IgD-negative memory B cell (primary cell): ENCODE results near the gene PTPN9. TPM values are rescaled to one million over a fixed set of nuclear protein-coding genes. Genes with fewer than 3 reads are reported as not detected.
"Not testable (repeated sequence)": the region's sequence is repeated elsewhere in the genome, so short reads cannot be mapped to it uniquely, and the experiment has no call there.

Experiments
- H3K27ac Mint-ChIP-seq, 3 donors: one replicate each; pipeline ENCODE4 v1.8.0; 2020 to 2022; ENCODE audit warnings: mild to moderate bottlenecking in 3 of 3, mixed read lengths in 3 of 3, moderate library complexity in 1 of 3
- H3K27me3 Mint-ChIP-seq: one replicate; pipeline ENCODE4 v1.8.0; 2021; ENCODE audit warnings: mixed read lengths
- H3K36me3 Mint-ChIP-seq: one replicate; pipeline ENCODE4 v1.8.0; 2020; ENCODE audit warnings: mild to moderate bottlenecking, mixed read lengths
- H3K4me1 Mint-ChIP-seq, 3 donors: one replicate each; pipeline ENCODE4 v1.8.0; 2020 to 2022; ENCODE audit warnings: mixed read lengths in 3 of 3, mild to moderate bottlenecking in 1 of 3
- H3K4me3 Mint-ChIP-seq, 4 donors: one replicate each; pipeline ENCODE4 v1.8.0; 2020 to 2022; ENCODE audit warnings: mild to moderate bottlenecking in 4 of 4, mixed read lengths in 4 of 4, moderate library complexity in 3 of 4
- H3K9me3 Mint-ChIP-seq, 3 donors: one replicate each; pipeline ENCODE4 v1.8.0; 2020 to 2021; ENCODE audit warnings: mixed read lengths in 3 of 3, mild to moderate bottlenecking in 1 of 3
- polyA plus RNA-seq: library from polyadenylated mRNA; unstranded; fragments of 300-500 nt; fragmentation: Illumina TruSeq; gene quantifications from one replicate; pipeline ENCODE4 v1.2.3, GENCODE V29; 2021

The PTPN9 gene
- polyA plus RNA-seq, 1 donor from 2014 or later = 13.3 TPM

DNA sequence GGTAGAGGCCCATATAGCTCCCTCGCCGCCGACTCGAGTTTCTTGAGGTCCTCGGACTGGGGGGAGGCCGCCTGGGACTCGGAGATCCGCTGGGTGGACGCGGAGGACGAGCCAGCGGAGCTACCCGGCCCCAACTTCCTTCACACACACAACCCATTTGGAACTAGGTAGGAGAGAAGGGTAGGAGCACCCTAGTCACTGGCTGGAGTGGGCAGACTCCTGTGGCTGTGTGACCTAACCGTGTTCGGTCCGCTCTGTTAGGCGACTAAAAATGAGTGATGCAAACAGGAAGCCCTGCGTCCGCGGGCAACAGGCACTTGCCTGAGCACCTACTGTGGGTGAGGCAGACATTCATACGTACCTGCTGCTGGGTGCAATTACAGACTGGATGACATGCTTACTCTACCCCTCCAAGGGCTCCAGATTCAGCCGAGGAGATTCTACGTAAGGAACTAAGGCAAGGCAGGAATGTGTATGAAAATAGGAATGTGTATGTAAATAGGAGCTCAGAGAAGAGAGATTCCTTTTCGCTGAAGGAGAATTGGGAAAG lies 123.1 kb downstream of the PTPN9 start:
- Mint-ChIP-seq H3K4me3 (peak overlapping the region; percentile 92 to 95 (median 94)), H3K9me3 (no peaks in the 10 kb centered on the region), H3K36me3 (no peaks in the 10 kb centered on the region), H3K4me1 (peaks cover 7 to 18% (median 12%) of the 10 kb centered on the region in 3 donors), H3K27ac (peak overlapping the region; percentile 87 to 96 (median 95)), H3K27me3 (no peaks in the 10 kb centered on the region)

DNA sequence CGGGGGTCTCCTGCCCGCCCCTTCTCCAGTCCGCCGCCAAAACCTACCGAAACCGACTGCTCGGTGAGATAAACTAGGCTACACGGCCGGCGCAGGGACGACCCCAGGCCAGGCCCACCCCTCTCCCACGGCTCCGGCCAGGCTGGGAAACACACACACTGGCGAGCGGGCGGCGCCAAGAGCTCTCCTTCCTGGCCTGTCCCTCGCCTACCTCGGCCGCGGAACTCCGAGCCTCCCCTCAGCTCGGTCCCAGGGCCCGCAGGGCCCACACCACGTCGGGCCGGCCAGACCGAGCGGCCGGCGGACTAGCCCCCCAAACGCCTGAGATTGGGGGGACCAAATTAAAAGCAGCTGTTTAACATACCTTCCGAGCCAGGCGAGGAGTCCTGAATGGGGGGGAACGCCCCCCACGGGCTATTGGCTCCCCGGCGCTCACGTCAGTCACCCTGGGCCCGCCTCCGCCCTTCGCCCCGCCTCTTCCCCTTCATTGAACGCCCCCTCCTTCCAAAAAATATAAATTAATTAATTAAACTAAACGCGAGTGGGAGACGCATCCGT lies 123.6 kb downstream of the PTPN9 start:
- Mint-ChIP-seq H3K36me3 (no peaks in the 10 kb centered on the region), H3K27ac (peak overlapping the region; percentile 87 to 96 (median 95)), H3K4me3 (peak overlapping the region; percentile 92 to 95 (median 94)), H3K9me3 (no peaks in the 10 kb centered on the region), H3K27me3 (no peaks in the 10 kb centered on the region), H3K4me1 (peaks cover 7 to 19% (median 13%) of the 10 kb centered on the region in 3 donors)

DNA sequence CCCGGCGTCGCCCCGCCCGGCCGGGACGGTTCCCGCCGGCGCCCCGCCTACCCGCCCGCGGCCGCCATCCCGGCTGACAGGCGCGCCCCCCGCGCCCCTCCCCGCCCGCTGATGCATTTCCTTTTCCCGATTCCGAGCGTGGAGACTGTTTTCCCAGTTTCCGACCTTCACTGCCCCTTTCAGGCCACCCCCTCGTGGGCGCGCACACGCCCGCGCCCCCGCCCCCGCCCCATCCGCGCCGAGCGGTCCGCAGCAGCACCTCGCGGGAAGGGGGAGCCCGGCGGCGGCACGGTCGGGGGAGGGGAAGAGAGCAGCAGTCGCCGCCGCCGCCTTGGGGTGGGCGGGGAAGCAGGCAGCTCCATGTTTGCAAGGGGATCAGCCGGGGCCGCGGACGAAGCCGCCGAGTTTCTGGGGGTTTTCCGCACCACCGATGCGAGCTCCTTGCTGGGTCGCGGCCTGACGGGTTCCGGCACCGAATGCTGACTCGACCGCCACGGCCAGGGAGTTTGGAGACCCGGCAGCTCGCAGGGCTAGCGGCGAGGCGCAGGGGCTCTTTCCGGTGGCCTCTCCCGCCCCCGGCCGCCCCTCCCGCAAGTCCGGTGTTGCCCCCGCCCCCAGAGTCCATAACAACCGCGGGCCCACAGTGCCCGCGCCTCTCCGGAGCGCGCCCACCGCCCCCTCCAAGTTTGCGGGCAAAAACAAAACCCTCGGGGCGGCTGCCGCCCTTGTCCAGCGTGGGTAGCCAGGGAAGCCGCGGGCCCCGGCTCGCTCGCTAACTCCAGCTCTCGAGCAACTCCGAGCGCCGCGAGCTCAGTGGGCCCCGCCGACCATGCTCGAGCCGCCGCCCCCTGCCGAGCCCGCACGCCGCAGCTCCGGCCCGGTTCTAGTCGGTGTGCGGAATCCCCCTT lies 124.4 kb downstream of the PTPN9 start:
- Mint-ChIP-seq H3K27me3 (no peaks in the 10 kb centered on the region), H3K9me3 (no peaks in the 10 kb centered on the region), H3K27ac (peak overlapping the region; percentile 95 to 98 (median 96))

GRCh38 chr15:75453703-75454470 lies 125.2 kb downstream of the PTPN9 start:
- peak overlapping the region; percentile 89 to 98 (median 96) for H3K4me3 Mint-ChIP-seq
- no peaks in the 10 kb centered on the region for H3K36me3 Mint-ChIP-seq

More for the DNA sequence above, 124.4 kb downstream of the PTPN9 start:
- H3K36me3 Mint-ChIP-seq = no peaks in the 10 kb centered on the region
- peaks cover 14 to 25% (median 20%) of the 10 kb centered on the region in 3 donors for H3K4me1 Mint-ChIP-seq
- H3K4me3 Mint-ChIP-seq = peak overlapping the region; percentile 92 to 95 (median 94)

DNA sequence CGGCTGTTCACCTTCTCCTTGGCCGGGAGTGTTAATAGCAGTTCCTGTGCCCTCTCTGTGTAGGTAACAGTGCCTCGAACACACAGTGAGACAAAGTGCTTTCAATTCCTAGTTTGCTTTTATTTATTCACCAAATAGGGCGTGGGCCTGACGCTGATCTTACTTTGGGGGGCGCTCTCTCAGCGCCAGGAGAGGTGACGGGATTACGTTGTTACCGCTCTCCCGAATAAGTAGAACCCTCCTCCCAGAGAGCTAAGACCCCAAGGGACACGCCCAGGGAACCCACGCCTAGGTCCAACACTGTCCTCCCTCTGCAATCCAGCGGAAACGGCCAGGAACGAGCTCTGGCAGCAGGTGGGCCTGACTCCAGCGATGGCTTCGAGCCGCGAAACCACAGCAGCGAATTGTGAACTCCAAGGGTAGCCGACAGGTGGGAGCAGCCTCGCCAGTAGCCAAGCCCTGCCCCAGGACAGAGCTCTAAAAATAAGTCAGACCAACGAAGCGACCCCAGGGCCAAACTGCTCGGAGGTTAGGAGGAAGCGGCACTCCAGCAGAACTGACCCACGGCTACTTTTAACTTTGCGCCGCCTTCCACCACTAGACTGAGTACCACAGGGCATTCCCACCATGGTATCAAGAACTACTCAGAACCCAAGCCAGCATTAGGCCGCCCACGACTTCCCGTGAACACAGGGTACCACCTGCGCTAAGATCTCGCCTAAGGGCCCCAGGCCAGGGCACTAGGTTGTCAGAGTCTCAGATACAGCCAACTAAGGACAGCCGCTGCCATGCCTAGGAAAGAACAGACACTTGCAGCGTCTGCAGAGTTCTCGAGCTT lies 126.0 kb downstream of the PTPN9 start:
- Mint-ChIP-seq H3K36me3 (no peaks in the 10 kb centered on the region), H3K27ac (peak overlapping the region; percentile 95 to 98 (median 97)), H3K4me1 (peaks cover 24 to 32% (median 31%) of the 10 kb centered on the region in 3 donors), H3K4me3 (peak overlapping the region; percentile 89 to 98 (median 96)), H3K9me3 (no peaks in the 10 kb centered on the region), H3K27me3 (no peaks in the 10 kb centered on the region)

More at GRCh38 chr15:75453703-75454470, 125.2 kb downstream of the PTPN9 start:
- Mint-ChIP-seq H3K27ac (peak overlapping the region; percentile 95 to 98 (median 97)), H3K9me3 (no peaks in the 10 kb centered on the region), H3K4me1 (peaks cover 20 to 29% (median 26%) of the 10 kb centered on the region in 3 donors), H3K27me3 (no peaks in the 10 kb centered on the region)

DNA sequence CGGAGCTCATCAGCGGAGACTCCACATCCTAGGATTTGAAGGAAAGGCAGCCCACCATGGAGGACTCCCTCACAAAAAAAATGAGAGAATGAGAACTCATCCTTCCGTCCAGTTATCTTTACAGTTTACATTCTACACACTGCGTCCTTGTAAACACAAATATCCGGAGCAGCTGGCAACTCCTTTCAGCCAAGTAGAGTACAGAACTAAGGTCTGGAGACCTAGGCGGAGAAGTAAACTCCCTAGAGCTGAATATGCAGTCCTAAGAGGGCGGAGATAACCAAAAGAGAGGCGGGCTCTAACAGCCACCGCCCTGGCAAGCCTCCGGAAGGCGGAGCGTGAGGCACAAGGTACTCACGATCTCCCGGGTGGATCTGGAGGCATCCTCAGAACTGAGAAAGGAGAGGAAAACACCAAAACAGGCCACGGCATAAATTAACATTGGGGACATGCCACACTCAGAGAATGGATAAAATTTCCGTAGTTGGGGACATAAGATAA lies 126.7 kb downstream of the PTPN9 start:
- Mint-ChIP-seq H3K4me1 (peaks cover 27 to 37% (median 34%) of the 10 kb centered on the region in 3 donors), H3K36me3 (no peaks in the 10 kb centered on the region), H3K9me3 (no peaks in the 10 kb centered on the region), H3K4me3 (peak overlapping the region; percentile 89 to 98 (median 96)), H3K27ac (peak overlapping the region; percentile 95 to 98 (median 97)), H3K27me3 (no peaks in the 10 kb centered on the region)

GRCh38 chr15:75451674-75452363 lies 127.3 kb downstream of the PTPN9 start, which contains the start of gene SIN3A:
TSS of gene SIN3A (minus strand) at chr15:75451690. CDS start at chr15:75430375, 21,315 bp downstream.
- Mint-ChIP-seq H3K4me1 (peaks cover 33 to 41% (median 40%) of the 10 kb centered on the region in 3 donors), H3K9me3 (no peaks in the 10 kb centered on the region), H3K27me3 (no peaks in the 10 kb centered on the region), H3K36me3 (no peaks in the 10 kb centered on the region), H3K27ac (peak within 1 kb of the TSS; percentile 95 to 99 (median 98)), H3K4me3 (peak within 1 kb of the TSS; percentile 93 to 99 (median 96))

DNA sequence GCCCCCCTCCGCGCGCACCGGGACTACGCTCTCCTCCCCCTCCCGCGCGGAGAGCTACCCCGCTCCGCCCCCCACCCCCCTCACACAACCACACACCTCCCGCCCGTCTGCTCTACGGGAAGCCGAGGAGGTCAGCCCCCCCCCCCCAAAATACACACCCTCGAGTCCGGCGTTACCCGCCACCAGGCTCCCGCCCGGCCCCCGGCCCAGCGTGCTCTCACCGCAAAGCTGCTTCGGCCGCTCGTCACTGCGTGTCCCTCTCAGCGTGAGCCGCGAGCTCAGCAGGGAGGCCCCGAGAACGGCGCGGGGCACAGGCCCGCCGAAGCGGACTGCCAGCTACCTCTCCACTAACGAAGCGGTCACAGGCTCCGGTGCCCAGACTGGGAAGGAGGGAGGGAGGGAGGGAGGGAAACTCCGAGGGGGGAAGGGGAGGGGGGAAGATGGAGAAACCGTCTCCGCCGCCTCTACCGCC lies 127.9 kb downstream of the PTPN9 start:
- Mint-ChIP-seq H3K36me3 (no peaks in the 10 kb centered on the region), H3K9me3 (no peaks in the 10 kb centered on the region), H3K4me1 (peaks cover 34 to 42% (median 41%) of the 10 kb centered on the region in 3 donors), H3K4me3 (peak overlapping the region; percentile 89 to 98 (median 96)), H3K27ac (peak overlapping the region; percentile 95 to 98 (median 97)), H3K27me3 (no peaks in the 10 kb centered on the region)

GRCh38 chr15:75450307-75451201 lies 128.6 kb downstream of the PTPN9 start:
- Mint-ChIP-seq H3K4me1 (peaks cover 39 to 46% (median 46%) of the 10 kb centered on the region in 3 donors), H3K27ac (peak overlapping the region; percentile 90 to 99 (median 95)), H3K9me3 (no peaks in the 10 kb centered on the region), H3K27me3 (no peaks in the 10 kb centered on the region), H3K36me3 (peaks cover 1% of the 10 kb centered on the region), H3K4me3 (peak overlapping the region; percentile 93 to 99 (median 96))

DNA sequence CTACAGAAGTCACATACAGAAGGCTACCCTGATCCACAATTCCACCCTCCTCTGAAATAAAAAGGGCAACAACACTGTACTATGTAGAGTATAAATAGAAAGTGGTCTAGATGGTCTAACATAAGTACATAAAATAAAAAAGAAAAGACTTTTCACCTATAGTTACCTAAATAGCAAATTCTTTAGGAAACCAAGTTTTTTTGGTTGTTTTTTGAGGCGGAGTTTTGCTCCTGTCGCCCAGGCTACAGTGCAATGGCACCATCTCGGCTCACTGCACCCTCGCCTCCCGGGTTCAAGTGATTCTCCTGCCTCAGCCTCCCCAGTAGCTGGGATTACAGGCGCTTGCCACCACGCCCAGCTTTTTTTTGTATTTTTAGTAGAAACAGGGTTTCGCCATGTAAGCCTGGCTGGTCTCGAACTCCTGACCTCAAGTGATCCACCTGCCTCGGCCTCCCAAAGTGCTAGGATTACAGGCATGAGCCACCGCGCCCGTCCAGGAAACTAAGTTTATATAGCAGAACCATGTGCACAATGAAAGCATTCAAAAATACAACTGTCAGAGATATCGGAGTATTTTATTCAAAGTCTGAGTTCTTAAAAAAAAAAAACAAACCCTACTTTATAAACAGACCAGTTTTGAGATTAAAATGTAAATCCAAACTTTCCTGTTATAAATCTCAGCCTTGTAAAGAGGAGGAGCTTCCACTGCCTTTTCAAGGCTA lies 129.4 kb downstream of the PTPN9 start:
- Mint-ChIP-seq H3K27me3 (no peaks in the 10 kb centered on the region), H3K27ac (peak overlapping the region; percentile 90 to 99 (median 95)), H3K4me1 (peaks cover 39 to 46% (median 46%) of the 10 kb centered on the region in 3 donors), H3K36me3 (peaks cover 1% of the 10 kb centered on the region), H3K9me3 (no peaks in the 10 kb centered on the region), H3K4me3 (peak overlapping the region; percentile 93 to 99 (median 96))

DNA sequence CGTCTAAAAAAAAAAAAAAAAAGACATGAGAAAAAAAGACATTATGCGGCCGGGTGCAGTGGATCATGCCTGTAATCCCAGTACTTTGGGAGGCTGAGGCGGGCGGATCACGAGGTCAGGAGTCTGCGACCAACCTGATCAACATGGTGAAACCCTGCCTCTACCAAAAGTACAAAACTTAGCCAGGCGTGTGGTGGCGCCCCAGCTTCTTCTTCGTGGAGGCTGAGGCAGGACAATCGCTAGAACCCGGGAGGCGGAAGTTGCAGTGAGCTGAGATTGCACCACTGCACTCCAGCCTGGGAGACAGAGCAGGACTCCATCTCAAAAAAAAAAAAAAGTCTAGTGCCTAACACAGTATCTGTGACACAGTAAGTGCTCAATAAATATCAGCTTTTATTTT lies 130.9 kb downstream of the PTPN9 start:
- Mint-ChIP-seq H3K27ac (peak overlapping the region in 1 of 3 donors; percentile 95), H3K4me3 (peak overlapping the region in 2 of 4 donors; percentile 74 to 95), H3K4me1 (peaks cover 37 to 44% (median 40%) of the 10 kb centered on the region in 3 donors)
- not testable (repeated sequence) for H3K36me3 Mint-ChIP-seq, H3K27me3 Mint-ChIP-seq, H3K9me3 Mint-ChIP-seq
